ENCODE data around the gene PDCD1. TPM values are rescaled to one million over a fixed set of nuclear protein-coding genes. Genes with fewer than 3 reads are reported as not detected.
A peak's percentile ranks its signal among the peaks of the same experiment; 100 is the strongest.
"Not testable (repeated sequence)": the region's sequence is repeated elsewhere in the genome, so short reads cannot be mapped to it uniquely, and the experiment has no call there.

The PDCD1 gene
- 10 to 100 TPM; 22.5 to 25.4 TPM for total RNA-seq

DNA sequence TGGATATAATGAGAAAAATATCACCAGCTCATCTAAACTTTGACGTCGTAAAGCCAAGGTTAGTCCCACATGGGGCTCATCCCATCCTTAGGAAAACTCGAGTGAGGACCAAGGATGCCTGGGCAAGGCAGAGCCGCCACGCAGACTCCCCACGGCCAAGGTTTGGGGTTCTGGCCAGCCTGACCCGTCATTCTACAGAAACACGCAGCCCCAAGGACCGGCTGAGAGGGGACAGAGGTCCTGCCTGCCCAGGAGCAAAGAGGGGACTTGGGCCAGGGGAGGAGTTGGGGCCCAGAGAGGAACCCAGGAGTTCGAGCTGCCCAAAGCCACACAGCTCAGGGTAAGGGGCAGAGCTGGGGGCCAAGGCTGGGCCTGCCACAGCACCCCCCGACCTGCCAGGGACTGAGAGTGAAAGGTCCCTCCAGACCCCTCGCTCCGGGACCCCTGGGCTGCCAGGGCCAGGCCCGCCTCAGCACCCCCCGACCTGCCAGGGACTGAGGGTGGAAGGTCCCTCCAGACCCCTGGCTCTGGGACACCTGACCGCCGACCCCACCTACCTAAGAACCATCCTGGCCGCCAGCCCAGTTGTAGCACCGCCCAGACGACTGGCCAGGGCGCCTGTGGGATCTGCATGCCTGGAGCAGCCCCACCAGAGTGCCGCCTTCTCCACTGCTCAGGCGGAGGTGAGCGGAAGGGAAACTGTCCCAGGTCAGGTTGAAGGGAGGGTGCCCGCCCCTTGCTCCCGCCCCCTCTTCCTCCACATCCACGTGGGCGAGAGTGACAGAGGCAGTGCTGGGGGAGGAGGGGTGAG lies at the start of gene PDCD1:
Gene PDCD1 (minus strand): TSS at position 689 of the 811 bp plus-strand sequence. CDS start 56 bp downstream, at position 633.
- H3K36me3 Mint-ChIP-seq, result peaks cover 5 to 19% of the 10 kb centered on the region in 2 donors
- ATAC-seq (peak; percentile 46 to 61), DNase-seq (ENCODE audit: low spot score in 2 of 2) (peak; percentile 64 to 80)
- H3K27ac Mint-ChIP-seq, result peak within 1 kb of the TSS; percentile 85 to 94
- peaks cover 0 to 12% of the 10 kb centered on the region in 2 donors for H3K9me3 Mint-ChIP-seq

DNA sequence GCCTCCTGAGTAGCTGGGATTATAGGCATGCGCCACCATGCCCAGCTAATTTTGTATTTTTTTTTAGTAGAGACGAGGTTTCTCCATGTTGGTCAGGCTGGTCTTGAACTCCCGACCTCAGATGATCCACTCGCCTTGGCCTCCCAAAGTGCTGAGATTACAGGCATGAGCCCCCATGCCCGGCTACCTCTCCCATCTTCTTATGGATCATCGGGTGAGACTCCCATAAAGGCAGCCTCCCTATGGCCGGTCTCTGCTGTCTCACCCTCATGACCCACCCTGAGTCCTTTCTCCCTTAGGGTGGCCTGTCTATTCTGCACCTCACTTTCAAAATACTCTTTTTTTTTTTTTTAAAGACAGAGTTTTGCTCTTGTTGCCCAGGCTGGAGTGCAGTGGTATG lies 49.1 kb upstream of the PDCD1 start:
- peaks cover 16 to 22% of the 10 kb centered on the region in 2 donors for H3K36me3 Mint-ChIP-seq
- H3K27ac Mint-ChIP-seq, ATAC-seq, H3K9me3 Mint-ChIP-seq: not testable (repeated sequence)
- peak in 1 of 2 donors; percentile 13 for DNase-seq (ENCODE audit: low spot score in 2 of 2)

DNA sequence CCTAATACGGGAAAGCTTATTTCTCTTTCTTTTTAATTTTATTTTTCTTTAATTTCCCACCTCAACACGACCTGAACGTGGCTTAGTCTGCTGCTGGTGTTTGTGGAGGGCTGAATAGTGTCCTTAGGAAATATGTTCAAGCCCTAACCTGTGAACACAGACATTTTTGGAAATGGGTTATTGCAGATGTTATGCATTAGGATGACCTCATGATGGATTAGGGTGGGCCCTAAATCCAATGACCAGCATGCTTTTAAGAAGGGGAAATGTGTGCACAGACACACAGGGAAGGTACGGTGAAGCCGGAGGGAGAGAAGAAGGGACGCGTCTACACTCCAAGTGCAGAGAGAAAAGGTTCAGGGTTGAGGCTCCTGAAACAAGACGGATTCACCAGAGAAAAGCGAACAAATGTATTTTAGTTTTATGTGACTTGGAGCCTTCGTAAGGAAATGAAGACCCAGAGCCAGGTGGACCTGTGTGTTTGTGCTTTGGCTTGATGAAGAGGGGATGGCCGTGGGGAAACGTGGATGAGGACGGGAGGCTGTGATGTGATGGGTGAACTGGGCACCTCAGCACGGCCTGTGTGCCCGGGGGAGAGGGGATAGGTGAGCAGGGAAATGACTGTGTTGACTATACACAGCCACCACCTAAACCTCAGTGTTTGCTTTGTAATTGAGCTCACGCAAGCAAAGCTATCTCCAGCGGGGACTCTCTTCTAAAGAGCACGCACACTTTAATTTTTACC lies 48.3 kb upstream of the PDCD1 start:
- Mint-ChIP-seq H3K36me3 (peaks cover 16 to 19% of the 10 kb centered on the region in 2 donors), H3K27ac (no peak overlapping the region), H3K9me3 (peaks cover 0 to 4% of the 10 kb centered on the region in 2 donors)
- DNase-seq (ENCODE audit: low spot score in 2 of 2), result peak in 1 of 2 donors; percentile 28
- no peak for ATAC-seq

DNA sequence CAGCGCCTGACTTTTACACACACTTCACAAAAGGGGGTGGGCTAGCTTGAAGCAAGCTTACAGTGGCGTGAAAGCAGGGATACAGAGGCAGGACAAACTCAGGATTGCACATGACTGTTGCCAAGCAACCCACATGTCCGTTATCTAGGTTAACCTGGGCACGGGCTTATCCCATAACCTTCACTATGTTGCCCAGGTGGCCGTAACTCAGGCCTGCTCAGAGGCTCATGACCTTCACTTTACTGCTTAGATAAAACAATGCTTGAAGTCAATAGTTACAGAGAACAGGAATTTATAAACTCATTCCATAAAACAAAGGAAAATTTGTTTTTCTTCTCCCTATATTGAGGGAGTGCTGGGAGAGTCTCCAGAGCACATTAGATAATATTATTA lies 47.7 kb upstream of the PDCD1 start:
- H3K36me3 Mint-ChIP-seq, result peaks cover 10 to 13% of the 10 kb centered on the region in 2 donors
- not testable (repeated sequence) for H3K27ac Mint-ChIP-seq; H3K9me3 Mint-ChIP-seq; ATAC-seq; DNase-seq (ENCODE audit: low spot score in 2 of 2)

DNA sequence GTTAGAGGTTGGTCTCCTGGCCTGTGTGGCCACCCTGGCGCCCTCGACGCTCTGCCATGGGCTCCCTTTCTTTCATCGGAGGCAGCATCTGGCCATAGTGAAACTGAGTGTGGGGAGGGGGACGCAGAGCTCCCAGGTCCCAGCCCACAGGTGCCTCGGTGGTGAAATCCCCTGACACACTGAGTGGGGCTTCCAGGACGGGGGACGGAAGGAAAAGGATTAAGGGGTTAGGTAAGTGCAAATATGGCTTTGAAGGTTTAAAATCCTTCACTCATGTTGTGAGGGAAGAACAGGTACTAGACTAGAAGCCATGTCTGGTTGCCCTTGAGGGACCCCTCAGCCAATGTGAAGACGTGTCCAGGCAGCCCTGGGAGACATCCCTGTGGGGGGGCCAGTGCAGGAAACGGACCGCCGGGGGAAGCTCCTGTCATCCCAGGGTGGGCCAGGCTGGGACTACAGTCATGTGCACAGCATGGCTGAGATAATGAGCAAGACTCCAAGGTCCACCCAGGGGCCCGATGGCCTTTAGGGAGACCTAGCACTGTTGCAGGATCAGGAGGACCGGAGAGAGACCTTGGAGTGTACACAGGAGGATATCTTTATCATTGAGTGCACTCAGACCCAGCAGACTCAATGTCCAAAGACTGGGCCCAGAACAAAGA lies 47.2 kb upstream of the PDCD1 start:
- ATAC-seq, result no peak
- peak in 1 of 2 donors; percentile 28 for DNase-seq (ENCODE audit: low spot score in 2 of 2)
- Mint-ChIP-seq H3K27ac (peak overlapping the region in 1 of 2 donors; percentile 22), H3K36me3 (peaks cover 5 to 7% of the 10 kb centered on the region in 2 donors), H3K9me3 (peaks cover 0 to 3% of the 10 kb centered on the region in 2 donors)

DNA sequence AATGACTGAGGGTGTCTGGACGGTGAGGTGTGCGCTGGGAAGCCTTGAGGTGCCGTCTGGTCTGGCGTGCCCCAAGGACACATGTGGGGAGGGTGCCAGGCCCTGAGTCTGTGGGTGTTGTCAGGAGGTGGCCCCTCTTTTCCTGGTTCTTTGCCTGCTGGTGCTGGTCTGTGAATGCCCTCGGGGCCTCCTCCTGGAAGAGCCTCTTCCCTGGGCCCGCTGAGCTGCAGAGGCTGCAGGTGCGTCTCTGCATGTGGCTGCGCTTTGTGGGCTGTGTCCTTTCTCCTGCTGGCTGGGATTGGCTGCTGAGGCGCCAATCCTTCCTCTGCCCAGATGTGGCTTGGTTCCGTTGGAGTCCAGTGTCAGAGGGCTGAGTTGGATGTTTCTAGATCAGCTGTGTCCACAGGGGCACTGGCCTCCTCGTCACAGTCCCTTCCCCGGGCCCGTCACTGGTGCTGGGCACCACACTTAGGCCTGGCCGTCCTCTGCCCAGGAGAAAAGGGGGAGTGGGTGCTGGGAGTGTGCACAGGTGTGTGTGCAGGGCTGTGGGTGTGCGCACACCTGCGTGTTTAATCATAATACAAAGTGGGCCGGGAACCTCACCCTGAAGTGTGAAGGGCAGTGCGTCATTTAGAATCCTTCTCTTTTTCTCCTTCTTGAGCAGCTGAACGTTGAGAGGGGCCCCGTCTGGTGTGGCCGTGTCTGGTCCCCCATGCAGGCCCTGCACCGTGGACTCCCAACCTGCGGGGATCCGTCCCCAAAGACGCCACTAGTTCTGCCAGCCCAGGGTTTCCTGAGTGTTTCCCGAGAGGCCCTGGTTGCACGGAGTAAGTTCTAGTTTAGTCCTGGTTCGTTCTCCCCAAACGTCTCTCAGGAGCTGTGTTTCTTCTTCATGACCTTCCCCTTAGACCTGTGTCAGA lies 46.4 kb upstream of the PDCD1 start:
- peak in 1 of 2 donors; percentile 47 for DNase-seq (ENCODE audit: low spot score in 2 of 2)
- ATAC-seq, result no peak
- H3K9me3 Mint-ChIP-seq, result no peaks in the 10 kb centered on the region
- H3K36me3 Mint-ChIP-seq, result no peaks in the 10 kb centered on the region
- peak overlapping the region; percentile 22 to 57 for H3K27ac Mint-ChIP-seq

DNA sequence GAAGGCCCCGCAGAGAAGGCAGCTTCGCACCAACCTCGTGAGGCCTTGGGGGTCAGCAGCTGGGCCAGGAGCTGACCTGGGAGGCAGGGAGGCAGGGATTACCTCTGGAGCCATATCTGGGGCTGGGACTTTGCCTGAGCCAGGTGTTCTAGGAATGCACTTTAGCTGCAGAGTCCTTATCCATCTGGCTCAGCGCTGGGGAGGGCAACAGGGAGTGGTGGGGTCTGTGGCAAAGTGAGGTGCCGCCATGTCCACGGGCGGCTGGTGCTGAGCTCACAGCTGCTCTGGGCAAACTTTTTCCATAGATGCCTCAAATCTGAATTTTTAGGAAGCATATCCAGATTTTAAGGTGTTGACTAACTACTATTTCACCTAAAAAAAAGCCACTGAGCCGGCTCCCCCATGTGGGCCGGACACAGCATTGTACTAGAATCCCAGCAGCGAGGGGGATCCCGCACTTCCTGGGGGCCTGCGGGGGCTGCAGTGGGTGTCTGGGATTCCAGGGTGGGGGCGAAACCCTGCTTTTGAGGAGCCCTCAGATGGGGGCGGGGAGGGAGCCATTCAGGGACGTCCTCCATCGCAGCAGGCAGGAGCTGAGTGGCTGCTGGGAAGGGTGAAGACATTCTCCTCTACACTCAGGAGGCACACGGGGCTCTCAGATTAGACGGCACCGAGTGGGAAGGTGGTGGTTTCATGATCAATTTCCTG lies 45.5 kb upstream of the PDCD1 start:
- ATAC-seq (no peak), DNase-seq (ENCODE audit: low spot score in 2 of 2) (peak in 1 of 2 donors; percentile 40)
- Mint-ChIP-seq H3K27ac (no peak overlapping the region), H3K36me3 (no peaks in the 10 kb centered on the region), H3K9me3 (no peaks in the 10 kb centered on the region)

DNA sequence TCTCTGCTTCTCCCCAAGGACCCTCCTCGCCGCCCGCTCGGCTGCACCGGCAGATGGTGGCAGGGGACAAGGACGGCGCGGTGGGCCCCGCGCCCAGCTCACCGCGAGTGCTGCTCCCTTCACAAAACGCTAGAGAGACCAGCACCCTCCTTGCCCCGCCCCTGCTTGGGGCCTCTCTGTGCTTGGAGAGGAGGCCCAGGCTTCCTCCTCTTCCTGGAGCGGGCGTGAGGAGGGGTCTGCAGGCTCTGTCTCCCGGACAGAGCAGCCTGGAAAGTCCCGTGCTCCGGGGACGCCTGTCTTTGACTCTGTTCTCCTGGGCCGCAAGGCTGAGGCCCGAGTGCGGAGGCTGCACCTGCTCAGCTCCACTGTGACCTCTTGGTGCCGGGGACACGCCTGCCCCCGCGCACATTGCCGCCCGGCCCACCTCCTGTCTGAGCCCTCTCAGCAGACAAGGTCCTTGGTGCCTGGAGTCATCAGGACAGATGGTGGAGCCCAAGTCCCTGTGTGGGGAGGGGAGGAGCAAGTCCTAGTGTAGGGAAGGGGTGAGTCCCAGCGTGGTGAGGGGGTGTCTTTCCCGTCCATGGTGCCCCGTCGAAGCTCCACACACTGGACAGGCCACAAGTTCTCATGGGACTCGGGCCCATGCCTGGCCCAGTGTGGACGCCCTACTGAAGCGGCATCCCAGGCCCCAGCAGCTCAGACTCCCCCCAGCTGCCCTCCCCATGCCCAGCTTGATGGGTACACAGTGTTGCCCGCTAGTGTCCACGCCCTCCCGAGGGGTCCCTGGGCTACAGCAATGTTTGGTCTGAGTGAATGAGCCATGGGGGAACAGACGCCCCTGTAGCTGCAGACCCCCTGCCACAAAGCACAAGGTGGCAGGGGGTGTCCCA lies 44.7 kb upstream of the PDCD1 start:
- DNase-seq (ENCODE audit: low spot score in 2 of 2) (peak in 1 of 2 donors; percentile 50), ATAC-seq (no peak)
- Mint-ChIP-seq H3K9me3 (no peaks in the 10 kb centered on the region), H3K27ac (no peak overlapping the region), H3K36me3 (no peaks in the 10 kb centered on the region)

DNA sequence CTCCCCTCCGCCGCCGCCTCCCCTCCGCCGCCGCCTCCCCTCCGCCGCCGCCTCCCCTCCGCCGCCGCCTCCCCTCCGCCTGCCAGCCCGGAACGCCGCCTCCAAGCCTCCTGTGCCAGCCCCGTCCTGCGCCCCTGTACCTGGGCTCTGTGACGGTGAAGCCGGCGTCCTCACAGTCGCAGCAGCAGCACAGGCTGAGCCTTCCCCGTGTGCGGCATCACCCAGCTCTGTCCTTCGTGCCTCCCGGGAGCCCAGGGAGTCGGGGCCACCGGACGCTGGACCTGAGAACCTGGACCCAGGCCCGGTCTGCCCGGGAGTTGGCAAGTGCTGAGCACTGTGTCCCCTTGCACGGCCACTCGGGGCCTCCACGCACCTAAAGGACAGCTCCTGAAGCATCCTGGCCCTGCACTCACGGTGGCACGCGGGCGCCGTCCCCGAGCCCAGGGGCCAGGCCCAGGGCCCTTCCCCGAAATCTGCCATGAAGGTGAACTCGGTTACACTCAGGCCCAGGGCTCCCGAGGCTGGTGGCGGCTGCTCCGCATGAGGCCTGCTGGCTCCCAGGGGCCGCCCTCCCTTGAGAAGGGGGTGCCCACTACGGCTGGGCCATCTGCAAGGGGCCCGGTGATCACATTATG lies 43.8 kb upstream of the PDCD1 start:
- Mint-ChIP-seq H3K36me3 (no peaks in the 10 kb centered on the region), H3K27ac (no peak overlapping the region), H3K9me3 (no peaks in the 10 kb centered on the region)
- ATAC-seq (no peak), DNase-seq (ENCODE audit: low spot score in 2 of 2) (peak in 1 of 2 donors; percentile 54)

DNA sequence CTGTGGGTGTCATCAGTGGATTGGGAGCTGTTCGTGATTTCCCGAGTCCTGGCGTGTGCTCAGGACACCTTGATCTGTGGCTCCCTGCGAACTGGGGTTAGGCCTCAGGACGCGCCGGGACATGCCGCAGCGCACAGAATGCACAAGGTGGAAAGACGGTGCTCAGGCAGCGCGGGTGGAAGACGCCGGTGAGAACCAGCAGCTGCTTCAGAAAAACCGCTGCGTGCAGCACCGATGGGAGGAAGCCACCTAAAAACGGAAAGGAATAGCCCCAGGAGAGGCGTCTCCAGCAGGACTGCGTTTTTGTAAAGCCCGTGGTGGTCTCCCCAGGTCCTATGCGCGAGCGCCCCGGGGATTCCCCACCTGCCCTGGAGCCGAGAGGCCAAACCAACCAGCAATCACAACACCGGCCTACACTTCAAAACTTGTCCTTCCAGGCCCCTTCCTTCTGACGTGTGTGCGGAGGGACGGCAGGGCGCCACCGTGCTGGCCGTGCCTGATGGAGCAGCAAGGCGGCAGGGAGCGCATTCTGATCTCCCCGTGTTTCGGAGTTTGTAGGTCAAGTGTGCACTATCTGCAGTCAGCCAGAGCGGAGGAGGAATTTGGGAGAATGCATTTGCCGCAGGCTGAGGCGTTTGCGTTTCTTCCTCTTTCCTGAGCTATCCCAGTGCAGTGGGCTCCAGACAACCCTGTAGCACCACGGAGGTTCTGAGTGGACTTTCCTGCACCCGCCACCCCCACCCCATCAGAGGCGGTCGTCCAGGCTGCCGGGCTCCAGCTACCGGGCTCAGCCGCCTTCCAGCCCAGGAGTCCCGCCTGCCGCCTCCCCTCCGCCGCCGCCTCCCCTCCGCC lies 43.0 kb upstream of the PDCD1 start:
- Mint-ChIP-seq H3K9me3 (no peaks in the 10 kb centered on the region), H3K27ac (peak overlapping the region; percentile 50 to 53), H3K36me3 (no peaks in the 10 kb centered on the region)
- peak in 1 of 2 donors; percentile 38 for DNase-seq (ENCODE audit: low spot score in 2 of 2)
- no peak for ATAC-seq

DNA sequence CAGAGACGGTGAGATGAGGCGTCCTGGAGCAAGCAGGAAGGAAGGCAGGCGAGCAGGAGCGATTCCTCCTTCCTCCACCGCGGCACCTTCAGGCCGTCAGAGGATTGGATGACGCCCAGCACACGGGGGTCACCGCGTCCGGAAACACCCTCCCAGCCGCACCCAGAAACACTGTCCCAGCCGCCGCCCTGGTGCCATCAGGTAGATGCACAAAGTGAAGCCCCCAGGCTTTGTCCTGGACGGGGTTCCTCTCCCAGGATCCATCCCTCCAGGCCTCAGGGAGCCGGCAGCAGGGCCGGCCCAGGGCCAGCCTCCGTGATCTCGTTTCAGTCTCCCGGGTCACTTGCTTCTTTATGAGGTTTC lies 42.3 kb upstream of the PDCD1 start:
- H3K27ac Mint-ChIP-seq, result peak overlapping the region; percentile 50 to 53
- ATAC-seq (no peak), DNase-seq (ENCODE audit: low spot score in 2 of 2) (peak in 1 of 2 donors; percentile 33)

DNA sequence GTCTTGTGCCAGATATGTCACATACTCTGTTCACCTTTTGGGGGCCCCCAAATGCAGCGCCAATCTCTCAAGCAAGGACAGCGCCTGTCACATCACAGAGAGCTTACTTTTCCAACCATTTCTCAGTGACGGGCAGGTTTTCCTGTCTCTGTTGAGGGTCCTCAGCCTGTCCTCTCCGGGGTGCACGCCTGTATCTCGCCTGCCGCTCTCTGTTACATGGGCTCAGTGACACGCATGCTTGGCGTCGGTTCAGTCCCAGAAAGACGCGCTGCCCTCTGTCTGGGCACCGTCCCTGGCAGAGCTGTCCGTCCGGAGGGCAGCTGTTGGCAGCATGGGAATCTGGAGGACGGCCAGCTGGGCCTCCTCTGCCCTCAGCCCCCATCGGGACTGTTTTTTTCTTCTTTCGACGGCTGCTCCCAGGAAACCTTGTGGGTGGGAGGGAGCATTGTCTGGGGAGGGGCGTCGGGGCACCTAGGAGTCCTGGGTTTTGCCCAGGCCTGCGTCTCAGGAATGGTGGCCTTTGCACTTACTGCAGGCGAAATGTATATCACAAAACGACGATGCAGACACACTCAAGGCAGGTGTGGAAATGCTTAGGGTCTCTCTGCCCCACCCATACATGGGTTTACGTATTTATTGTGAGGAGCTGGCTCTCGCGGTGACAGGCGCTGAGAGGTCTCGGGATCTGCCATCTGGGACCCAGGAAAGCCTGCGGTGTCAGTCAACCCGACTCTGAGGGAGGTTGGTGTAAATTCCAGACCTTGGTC lies 41.7 kb upstream of the PDCD1 start:
- ATAC-seq, result no peak
- DNase-seq (ENCODE audit: low spot score in 2 of 2), result peak in 1 of 2 donors; percentile 38
- Mint-ChIP-seq H3K36me3 (peaks cover 0 to 8% of the 10 kb centered on the region in 2 donors), H3K27ac (peak overlapping the region; percentile 9 to 53), H3K9me3 (no peaks in the 10 kb centered on the region)

More for the DNA sequence above, 42.3 kb upstream of the PDCD1 start:
- Mint-ChIP-seq H3K9me3 (no peaks in the 10 kb centered on the region), H3K36me3 (peaks cover 0 to 3% of the 10 kb centered on the region in 2 donors)

Measured in activated naive CD4-positive, alpha-beta T cell treated with anti-CD3 and anti-CD28 coated beads, Interleukin-2, amount 50 U/mL, for 72 hours (primary cell).